GM12878 (cell line): ENCODE data around the gene HELZ. TPM values are rescaled to one million over a fixed set of nuclear protein-coding genes. Genes with fewer than 3 reads are reported as not detected.

Source experiments
- ATAC-seq: fragments of 200-7000 bp; cut with Tn5 transposase; 3 replicates; pipeline ENCODE4 v1.9.1; 2020; ENCODE audit warnings: mild to moderate bottlenecking, moderate library complexity
- BruUV-seq: library from RNA; stranded (reverse); fragments of 400-500 nt; replicated peaks from 2 replicates; lab custom pipeline; 2021; lab: Mats Ljungman, UMichigan
- CTCF ChIA-PET: fragments of 300-600 bp; sonication (Branson Sonifier 250); formaldehyde crosslinking; extraction: SDS; loops from one replicate; lab custom pipeline; 2021; ENCODE audit warnings: inconsistent platforms; lab: Yijun Ruan, JAX
- POLR2A ChIA-PET: fragments of 350-600 bp; formaldehyde crosslinking; extraction: SDS; loops from one replicate; lab custom pipeline; 2021; ENCODE audit warnings: inconsistent platforms; lab: Charles Lee
- RAD21 ChIA-PET: fragments of 300-600 bp; sonication (Branson Sonifier 250); formaldehyde crosslinking; loops from one replicate; lab custom pipeline; 2023; ENCODE audit warnings: antibody characterized with exemption; ENCODE audit not compliant: unreplicated experiment; lab: Charles Lee
- SMC1A ChIA-PET: fragments of 300-600 bp; sonication (Branson Sonifier 250); formaldehyde crosslinking; loops from one replicate; lab custom pipeline; 2023; ENCODE audit not compliant: unreplicated experiment, uncharacterized antibody; lab: Charles Lee
- DNase-seq: peaks from one replicate; pipeline ENCODE4 v3.0.0-alpha.2; 2011; ENCODE audit warnings: low read depth, low spot score
- FAIRE-seq: peaks from 3 replicates; lab custom pipeline; 2011; peaks lifted over from hg19 to GRCh38; lab: Jason Lieb, UNC
- H2AFZ ChIP-seq: 2 replicates; pipeline ENCODE4 v1.6.0; 2011; ENCODE audit warnings: low read depth, low read length, control low read depth; ENCODE audit not compliant: control insufficient read depth
- H3K27ac ChIP-seq: 2 replicates; pipeline ENCODE4 v1.5.1; 2011; ENCODE audit warnings: control low read depth; ENCODE audit not compliant: control insufficient read depth, insufficient read depth
- H3K27me3 ChIP-seq, 2 experiments: replicated peaks in 1 of 2; 2 replicates each; pipeline versions ENCODE4 v1.6.0 to v1.6.1; 2011; ENCODE audit warnings: low read length in 1 of 2; ENCODE audit not compliant: control insufficient read depth in 2 of 2, insufficient read depth in 2 of 2
- H3K36me3 ChIP-seq, 2 experiments: 2 replicates each; pipeline ENCODE4 v1.5.1; 2011; ENCODE audit warnings: low read length in 1 of 2; ENCODE audit not compliant: control insufficient read depth in 2 of 2, insufficient read depth in 2 of 2
- H3K4me1 ChIP-seq: 2 replicates; pipeline ENCODE4 v1.6.1; 2011; ENCODE audit warnings: mild to moderate bottlenecking, low read length, moderate library complexity, mixed read lengths; ENCODE audit not compliant: control insufficient read depth, insufficient read depth
- H3K4me2 ChIP-seq: 2 replicates; pipeline ENCODE4 v1.6.0; 2011; ENCODE audit warnings: control low read depth; ENCODE audit not compliant: control insufficient read depth, insufficient read depth
- H3K4me3 ChIP-seq: fragments of 200-600 bp; sonication (generic); 2 replicates; pipeline ENCODE4 v1.5.1; 2016
- H3K79me2 ChIP-seq: 2 replicates; pipeline ENCODE4 v1.6.0; 2011; ENCODE audit warnings: low read length; ENCODE audit not compliant: control insufficient read depth, insufficient read depth
- H3K9ac ChIP-seq: 2 replicates; pipeline ENCODE4 v1.8.0; 2011; ENCODE audit warnings: low read length, control low read depth, mixed read lengths; ENCODE audit not compliant: control insufficient read depth, insufficient read depth
- H3K9me3 ChIP-seq: replicated peaks from 3 replicates; pipeline ENCODE4 v1.5.1; 2011; ENCODE audit warnings: mild to moderate bottlenecking, low read length; ENCODE audit not compliant: control insufficient read depth, insufficient read depth
- H4K20me1 ChIP-seq: 2 replicates; pipeline ENCODE4 v1.6.0; 2011; ENCODE audit not compliant: control insufficient read depth, insufficient read depth
- BCLAF1 ChIP-seq: fragments of 450-650 bp; IDR thresholded peaks from 2 replicates; pipeline ENCODE4 v1.6.1; 2017; ENCODE audit warnings: antibody characterized with exemption, mild to moderate bottlenecking, moderate library complexity
- IKZF1 ChIP-seq: fragments of 450-650 bp; conservative IDR thresholded peaks from 2 replicates; pipeline ENCODE4 v1.6.1; 2017; ENCODE audit warnings: antibody characterized with exemption, mild to moderate bottlenecking
- MAX ChIP-seq: IDR thresholded peaks from 2 replicates; pipeline ENCODE4 v1.6.1; 2012; ENCODE audit warnings: low read depth, low read length, improper control_type of control experiment
- NFXL1 ChIP-seq: fragments of 450-650 bp; IDR thresholded peaks from 2 replicates; pipeline ENCODE4 v1.6.1; 2017; ENCODE audit warnings: antibody characterized with exemption, mild to moderate bottlenecking, borderline replicate concordance
- POLR2AphosphoS5 ChIP-seq: IDR thresholded peaks from 2 replicates; pipeline ENCODE4 v1.6.1; 2011; ENCODE audit warnings: mild to moderate bottlenecking, low read length, inconsistent platforms
- RCOR1 ChIP-seq: conservative IDR thresholded peaks from 2 replicates; pipeline ENCODE4 v1.6.1; 2012; ENCODE audit warnings: low read depth, low read length, improper control_type of control experiment
- WGBS: methylation state at CpG from one replicate; pipeline ENCODE4 v1.1.6; 2016; ENCODE audit warnings: low lambda C conversion rate; ENCODE audit not compliant: insufficient replicate concordance, insufficient coverage; ENCODE audit errors: missing lambda C conversion rate; 5-methylcytosine and 5-hydroxymethylcytosine counted together
- in situ Hi-C: fragments of 300-500 bp; cut with MboI; formaldehyde crosslinking; loops from 9 replicates; pipeline ENCODE4 v1.14.3; 2018; ENCODE audit warnings: mixed read lengths
- intact Hi-C: fragments of 100-400 bp; cut with micrococcal nuclease; formaldehyde crosslinking; loops from one replicate; pipeline ENCODE4 v1.14.2; 2022; ENCODE audit not compliant: unreplicated experiment
- polyA plus RNA-seq, 11 experiments: library from polyadenylated mRNA; depleted of rRNA in 4 of 11; unstranded in 6 of 11; stranded (reverse) in 5 of 11; fragments of >200 nt; fragmentation: Nextera tagmentation in 4 of 11; fragmentation: Illumina TruSeq in 1 of 11; extraction: Ambion mirVana in 4 of 11; extraction: Trizol in 1 of 11; gene quantifications; 1 replicate in 1 of 11; 2 replicates in 10 of 11; pipeline versions ENCODE4 v1.2.1 to v1.2.3, GENCODE V29; 2011 to 2016; ENCODE audit warnings: inconsistent platforms in 2 of 11, missing spikeins in 2 of 11, low read depth in 1 of 11
- total RNA-seq, 4 experiments: library from RNA; depleted of rRNA in 3 of 4; stranded (reverse); fragments of >200 nt in 3 of 4; fragmentation: Illumina TruSeq in 1 of 4; extraction: Trizol in 1 of 4; gene quantifications; 2 replicates each; pipeline versions ENCODE4 v1.2.1 to v1.2.3, GENCODE V29; 2013 to 2021
- TF ChIP-seq, protein P1 (sequence below): IDR thresholded peaks from 2 replicates; pipeline ENCODE4 v1.6.1; 2012; ENCODE audit warnings: improper control_type of control experiment, low read depth, low read length; ENCODE audit not compliant: insufficient replicate concordance

The HELZ gene
- total and polyA plus RNA-seq, 10 of the 15 experiments (the other 5 are each of a cell fraction or from before 2014, with no cell fraction given): 1.5 to 36.8 (median 19.1) TPM

GRCh38 chr17:67274466-67274865 is 29.5 kb upstream of the HELZ start (continued):
- TF ChIP-seq, protein P1, sequence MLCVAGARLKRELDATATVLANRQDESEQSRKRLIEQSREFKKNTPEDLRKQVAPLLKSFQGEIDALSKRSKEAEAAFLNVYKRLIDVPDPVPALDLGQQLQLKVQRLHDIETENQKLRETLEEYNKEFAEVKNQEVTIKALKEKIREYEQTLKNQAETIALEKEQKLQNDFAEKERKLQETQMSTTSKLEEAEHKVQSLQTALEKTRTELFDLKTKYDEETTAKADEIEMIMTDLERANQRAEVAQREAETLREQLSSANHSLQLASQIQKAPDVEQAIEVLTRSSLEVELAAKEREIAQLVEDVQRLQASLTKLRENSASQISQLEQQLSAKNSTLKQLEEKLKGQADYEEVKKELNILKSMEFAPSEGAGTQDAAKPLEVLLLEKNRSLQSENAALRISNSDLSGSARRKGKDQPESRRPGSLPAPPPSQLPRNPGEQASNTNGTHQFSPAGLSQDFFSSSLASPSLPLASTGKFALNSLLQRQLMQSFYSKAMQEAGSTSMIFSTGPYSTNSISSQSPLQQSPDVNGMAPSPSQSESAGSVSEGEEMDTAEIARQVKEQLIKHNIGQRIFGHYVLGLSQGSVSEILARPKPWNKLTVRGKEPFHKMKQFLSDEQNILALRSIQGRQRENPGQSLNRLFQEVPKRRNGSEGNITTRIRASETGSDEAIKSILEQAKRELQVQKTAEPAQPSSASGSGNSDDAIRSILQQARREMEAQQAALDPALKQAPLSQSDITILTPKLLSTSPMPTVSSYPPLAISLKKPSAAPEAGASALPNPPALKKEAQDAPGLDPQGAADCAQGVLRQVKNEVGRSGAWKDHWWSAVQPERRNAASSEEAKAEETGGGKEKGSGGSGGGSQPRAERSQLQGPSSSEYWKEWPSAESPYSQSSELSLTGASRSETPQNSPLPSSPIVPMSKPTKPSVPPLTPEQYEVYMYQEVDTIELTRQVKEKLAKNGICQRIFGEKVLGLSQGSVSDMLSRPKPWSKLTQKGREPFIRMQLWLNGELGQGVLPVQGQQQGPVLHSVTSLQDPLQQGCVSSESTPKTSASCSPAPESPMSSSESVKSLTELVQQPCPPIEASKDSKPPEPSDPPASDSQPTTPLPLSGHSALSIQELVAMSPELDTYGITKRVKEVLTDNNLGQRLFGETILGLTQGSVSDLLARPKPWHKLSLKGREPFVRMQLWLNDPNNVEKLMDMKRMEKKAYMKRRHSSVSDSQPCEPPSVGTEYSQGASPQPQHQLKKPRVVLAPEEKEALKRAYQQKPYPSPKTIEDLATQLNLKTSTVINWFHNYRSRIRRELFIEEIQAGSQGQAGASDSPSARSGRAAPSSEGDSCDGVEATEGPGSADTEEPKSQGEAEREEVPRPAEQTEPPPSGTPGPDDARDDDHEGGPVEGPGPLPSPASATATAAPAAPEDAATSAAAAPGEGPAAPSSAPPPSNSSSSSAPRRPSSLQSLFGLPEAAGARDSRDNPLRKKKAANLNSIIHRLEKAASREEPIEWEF: no peak

DNA sequence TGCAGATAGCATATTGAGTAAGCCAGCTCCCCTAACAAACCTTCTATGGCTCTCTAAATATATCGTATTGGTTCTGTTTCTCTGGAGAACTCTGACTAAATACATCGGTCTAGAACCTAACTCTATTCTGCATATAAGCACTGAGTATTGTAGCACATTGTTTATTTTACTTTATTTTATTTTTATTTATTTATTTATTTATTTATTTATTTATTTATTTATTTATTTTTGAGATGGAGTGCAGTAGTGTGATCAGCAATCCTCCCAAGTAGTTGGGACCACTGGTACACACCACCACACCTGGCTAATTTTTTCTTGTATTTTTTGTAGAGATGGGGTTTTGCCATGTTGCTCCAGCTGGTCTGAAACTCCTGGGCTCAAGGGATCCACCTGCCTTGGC is 28.9 kb upstream of the HELZ start:
- no TSS peak for BruUV-seq
- Histone ChIP-seq H3K36me3 (no peaks in the 10 kb centered on the region), H3K4me1 (no peaks in the 10 kb centered on the region), H2AFZ (no peak overlapping the region), H3K9me3 (no peaks in the 10 kb centered on the region), H3K79me2 (no peaks in the 10 kb centered on the region), H3K27me3 (no peaks in the 10 kb centered on the region), H3K9ac (no peak overlapping the region), H4K20me1 (no peaks in the 10 kb centered on the region)
- ChIA-PET POLR2A (no interaction called here), SMC1A (interaction anchor here (0.8 to 1.3 kb wide), 3 partner anchors 16 to 557 kb away, joined by 3 to 6 read pairs (median 3); no protein-coding TSS in a partner anchor), RAD21 (no interaction called here)
- no peak for ATAC-seq
- intact Hi-C loops: no loop called here
- FAIRE-seq: no peak
- in situ Hi-C loops: no loop called here
- TF ChIP-seq NFXL1: no peak
- TF ChIP-seq IKZF1: no peak
- TF ChIP-seq MAX: no peak
- no peak for TF ChIP-seq RCOR1
- no peak for TF ChIP-seq BCLAF1
- TF ChIP-seq POLR2AphosphoS5: no peak
- TF ChIP-seq, all 136 proteins: peak for 0
- no peak overlapping the region for H3K4me2 ChIP-seq
- CTCF ChIA-PET: interaction anchor here (1.0 to 1.3 kb wide), 2 partner anchors 10 to 147 kb away, joined by 3 to 4 read pairs; no protein-coding TSS in a partner anchor
- no peak overlapping the region for H3K27ac ChIP-seq
- no peak for DNase-seq
- no peak overlapping the region for H3K4me3 ChIP-seq
- WGBS: 84% methylated on average over 2 of the region's 2 CpGs
